ENCODE measurements around the gene RAMP3.
A peak's percentile ranks its signal among the peaks of the same experiment; 100 is the strongest.
"Not testable (repeated sequence)": the region's sequence is repeated elsewhere in the genome, so short reads cannot be mapped to it uniquely, and the experiment has no call there.

The RAMP3 gene

DNA sequence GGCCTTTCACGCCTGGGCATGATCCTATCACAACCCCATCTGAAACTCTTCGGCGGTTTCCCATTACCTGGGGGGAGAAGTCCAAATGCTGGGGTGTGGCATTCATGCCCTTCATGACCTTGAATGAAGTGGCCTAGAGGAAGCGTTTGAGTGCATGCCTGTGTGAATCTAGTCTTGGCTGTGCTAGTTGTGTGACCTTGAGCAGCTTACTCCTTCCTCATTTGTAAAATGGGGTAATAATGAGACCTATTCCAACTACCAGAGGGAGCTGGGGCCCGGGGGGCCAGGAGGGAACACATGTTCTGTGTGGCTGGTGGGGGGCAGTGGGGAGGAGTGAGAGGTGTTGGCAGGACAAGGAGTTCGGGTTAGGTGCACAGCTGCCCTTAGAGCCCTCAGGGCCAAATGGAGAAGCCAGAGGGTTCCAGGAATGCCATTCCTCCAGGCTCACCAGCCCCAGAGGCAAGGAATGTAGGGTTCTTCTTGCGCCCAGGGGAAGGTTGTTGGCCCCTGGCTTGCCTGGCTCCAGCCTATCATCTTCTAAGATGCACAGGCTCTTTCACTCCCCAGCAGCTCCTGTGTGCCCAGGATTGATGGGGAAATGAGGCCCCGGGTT, 24.8 kb upstream of the RAMP3 start:
- no peak for DNase-seq

DNA sequence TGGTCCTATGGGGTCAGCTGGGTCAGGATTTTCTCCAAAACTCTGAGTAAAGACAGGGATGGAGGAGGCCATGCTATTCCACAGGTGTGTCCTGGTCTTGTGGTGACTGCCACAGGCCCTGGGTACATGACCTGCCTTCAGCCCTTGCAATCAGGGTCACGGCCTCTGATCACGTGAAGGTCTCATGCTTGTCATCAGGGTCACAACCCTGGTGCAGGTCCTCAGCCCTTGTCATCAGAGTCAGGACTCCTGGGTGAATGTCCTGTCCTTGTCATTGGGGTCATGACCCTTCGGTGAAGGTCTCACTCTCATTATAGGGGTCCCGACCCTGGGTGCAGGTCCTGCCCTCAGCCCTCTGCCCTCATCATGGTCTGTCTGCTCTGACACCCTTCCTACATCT, 24.2 kb upstream of the RAMP3 start:
- DNase-seq = no peak

GRCh38 chr7:45133877-45134276, 23.7 kb upstream of the RAMP3 start:
- DNase-seq = no peak

- peak; percentile 62 for DNase-seq
These were observed 21.2 kb upstream of the RAMP3 start for GRCh38 chr7:45136106-45137060.

- no peak for DNase-seq
These were observed 18.9 kb upstream of the RAMP3 start for GRCh38 chr7:45138433-45139267.

- DNase-seq = no peak
These were observed 16.8 kb upstream of the RAMP3 start for GRCh38 chr7:45140827-45141226.

- DNase-seq = no peak
These were observed 14.0 kb upstream of the RAMP3 start for GRCh38 chr7:45143616-45144015.

DNA sequence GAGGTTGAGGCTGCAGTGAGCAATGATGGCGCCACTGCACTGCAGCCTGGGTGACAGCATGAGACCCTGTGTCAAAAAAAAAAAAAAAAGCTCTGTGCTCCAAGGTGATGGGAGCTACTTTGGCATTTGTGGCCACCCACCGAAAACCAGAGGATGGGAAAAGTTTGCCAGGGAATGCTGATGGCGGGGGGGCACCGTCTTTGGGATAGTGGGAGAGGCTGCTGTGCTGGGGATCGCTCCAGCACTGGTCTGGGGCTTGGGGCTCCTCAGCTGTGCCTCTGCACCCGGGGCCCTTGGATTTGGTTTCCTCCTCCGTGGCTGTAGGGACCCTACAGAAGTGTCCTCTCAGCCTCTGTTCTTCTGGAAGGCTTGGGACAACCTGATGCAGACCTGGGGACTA, 11.7 kb upstream of the RAMP3 start:
- DNase-seq = no peak

DNA sequence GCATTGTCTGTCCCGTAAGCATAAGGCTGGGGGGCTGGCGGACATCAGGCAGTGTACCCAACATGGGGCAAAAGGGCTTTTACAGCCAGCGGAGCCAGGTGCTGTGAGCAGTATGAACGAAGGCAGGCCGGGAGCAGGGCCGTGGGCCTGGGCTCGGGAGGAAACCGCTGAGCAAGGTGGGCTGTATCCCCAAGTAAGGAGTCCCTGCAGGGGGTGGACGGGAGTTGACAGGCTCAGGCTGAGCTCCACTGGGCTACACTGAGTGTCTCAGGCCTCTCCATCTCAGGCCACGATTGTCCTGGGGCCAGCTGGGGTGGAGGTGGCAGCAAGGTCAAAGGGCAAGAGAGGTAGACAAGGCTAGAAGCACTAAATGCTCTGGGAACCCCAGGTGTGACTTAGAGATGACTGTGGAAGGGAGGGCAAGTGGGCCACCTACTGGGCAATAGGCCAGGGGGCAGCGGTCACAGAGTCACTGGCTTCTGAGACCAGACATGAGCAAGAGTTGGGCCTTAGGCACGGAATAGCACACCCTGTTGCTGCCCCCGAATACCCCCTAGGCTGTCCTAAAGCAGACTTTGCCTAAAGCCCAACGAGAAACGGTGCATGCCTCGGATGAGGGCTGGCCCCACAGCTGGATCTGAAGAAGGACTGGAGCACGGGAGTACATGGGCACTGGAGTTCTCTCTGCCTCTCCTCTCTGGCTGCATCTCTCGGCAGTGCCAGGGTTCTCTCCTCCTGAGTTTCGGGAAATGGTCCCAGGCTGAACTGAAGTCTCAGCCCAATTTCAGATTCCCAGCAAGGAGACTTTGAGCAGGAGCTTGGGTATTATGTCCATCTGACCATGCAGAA, 10.8 kb upstream of the RAMP3 start:
- no peak for DNase-seq

DNA sequence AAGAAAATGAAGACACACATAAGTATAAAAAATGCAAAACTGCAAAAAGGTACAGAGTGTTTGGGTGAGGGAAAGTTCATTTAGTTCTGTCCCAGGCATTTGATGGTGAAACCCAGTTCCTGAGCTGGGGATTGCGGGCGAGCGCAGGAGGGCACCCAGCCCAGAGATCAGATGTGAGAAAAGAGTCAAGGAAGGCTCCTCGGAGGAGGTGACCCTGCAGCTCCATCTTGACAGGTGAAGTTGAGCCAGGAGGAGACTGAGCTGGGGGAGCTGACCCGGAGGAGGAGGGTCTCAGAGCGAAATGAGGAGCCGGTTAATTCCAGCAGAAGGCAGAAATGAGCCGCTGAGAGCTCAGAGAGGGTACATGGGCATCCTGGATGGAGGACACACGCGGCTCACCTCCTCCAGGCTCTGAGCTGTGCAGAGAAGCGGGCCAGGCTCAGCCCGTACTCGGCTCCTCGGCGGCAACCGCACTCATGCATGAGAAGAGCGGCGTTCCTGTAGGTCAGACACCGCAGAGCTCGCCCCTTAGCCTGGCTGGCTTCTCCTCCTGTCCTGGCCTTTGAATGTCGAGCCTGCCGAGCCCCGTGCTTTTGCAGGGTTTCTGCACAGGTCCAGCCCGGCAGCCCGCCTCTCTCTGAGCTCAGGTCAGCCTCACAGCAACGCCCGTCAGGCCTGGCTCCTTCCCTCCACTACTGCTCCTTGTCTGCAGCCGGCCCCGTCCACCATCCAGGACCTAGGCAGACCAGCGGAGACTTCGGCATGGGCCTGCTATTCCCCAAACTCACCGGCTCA, 9.5 kb upstream of the RAMP3 start:
- DNase-seq = no peak

DNA sequence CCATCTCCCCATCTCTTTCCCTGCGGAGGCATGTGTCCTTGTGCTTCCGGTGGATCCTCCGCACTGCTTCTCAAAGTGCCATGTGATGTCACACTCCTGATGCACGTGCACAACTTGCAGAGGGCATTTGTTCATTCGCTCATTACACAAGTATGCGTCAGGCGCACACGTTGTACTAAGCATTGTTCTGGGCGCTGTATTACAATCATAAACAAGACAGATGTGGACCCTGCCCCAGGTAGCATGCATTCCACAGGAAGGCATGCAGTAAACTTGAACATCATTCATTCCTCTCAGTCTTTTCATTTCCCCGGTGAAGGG, 9.0 kb upstream of the RAMP3 start:
- no peak for DNase-seq

DNA sequence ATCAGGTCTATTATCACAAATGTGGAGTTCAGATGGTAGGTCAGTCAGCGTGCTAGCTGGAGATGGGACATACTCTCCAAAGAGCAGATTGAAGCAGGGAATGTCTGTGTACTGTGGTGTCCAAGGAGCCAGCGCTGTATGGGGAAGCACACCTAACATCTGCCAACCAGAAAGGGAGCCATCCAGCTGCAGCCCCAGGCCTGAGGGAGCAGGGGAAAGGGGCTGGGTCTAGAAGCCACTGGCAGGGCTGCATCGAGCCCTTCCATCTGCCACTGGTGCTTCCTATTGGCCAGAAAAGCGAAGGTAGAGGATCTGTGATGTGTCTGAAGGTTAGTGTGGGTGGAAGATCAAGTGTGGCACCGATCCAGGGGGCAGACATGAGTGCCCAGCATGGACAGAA, 8.0 kb upstream of the RAMP3 start:
- DNase-seq = no peak

GRCh38 chr7:45150199-45150598, 7.4 kb upstream of the RAMP3 start:
- no peak for DNase-seq

- no peak for DNase-seq
These were observed 6.4 kb upstream of the RAMP3 start for GRCh38 chr7:45151131-45151684.

- DNase-seq = no peak
These were observed 5.6 kb upstream of the RAMP3 start for GRCh38 chr7:45151967-45152366.

DNA sequence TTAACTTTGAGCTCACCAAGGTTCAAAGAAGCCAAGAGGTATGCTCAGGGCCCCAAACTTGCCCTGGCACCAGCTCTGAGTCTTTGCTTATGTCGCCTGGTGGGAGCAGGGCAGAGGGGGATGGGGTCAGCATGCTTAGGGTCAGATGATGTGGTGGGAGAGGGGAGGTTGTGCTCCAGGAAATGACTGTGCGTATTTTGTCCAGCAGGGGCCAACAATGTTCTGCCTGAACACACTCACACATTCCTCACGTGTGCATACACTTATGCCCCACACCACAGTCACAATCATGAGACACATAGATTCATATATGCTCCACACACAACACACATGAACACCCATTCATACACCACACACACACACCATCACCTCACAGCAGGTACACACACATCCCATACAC, 4.4 kb upstream of the RAMP3 start:
- DNase-seq = no peak

GRCh38 chr7:45153861-45154260, 3.7 kb upstream of the RAMP3 start:
- not testable (repeated sequence) for DNase-seq

GRCh38 chr7:45155357-45155900, 2.2 kb upstream of the RAMP3 start:
- DNase-seq = no peak

GRCh38 chr7:45155941-45156340, 1.6 kb upstream of the RAMP3 start:
- no peak for DNase-seq

DNA sequence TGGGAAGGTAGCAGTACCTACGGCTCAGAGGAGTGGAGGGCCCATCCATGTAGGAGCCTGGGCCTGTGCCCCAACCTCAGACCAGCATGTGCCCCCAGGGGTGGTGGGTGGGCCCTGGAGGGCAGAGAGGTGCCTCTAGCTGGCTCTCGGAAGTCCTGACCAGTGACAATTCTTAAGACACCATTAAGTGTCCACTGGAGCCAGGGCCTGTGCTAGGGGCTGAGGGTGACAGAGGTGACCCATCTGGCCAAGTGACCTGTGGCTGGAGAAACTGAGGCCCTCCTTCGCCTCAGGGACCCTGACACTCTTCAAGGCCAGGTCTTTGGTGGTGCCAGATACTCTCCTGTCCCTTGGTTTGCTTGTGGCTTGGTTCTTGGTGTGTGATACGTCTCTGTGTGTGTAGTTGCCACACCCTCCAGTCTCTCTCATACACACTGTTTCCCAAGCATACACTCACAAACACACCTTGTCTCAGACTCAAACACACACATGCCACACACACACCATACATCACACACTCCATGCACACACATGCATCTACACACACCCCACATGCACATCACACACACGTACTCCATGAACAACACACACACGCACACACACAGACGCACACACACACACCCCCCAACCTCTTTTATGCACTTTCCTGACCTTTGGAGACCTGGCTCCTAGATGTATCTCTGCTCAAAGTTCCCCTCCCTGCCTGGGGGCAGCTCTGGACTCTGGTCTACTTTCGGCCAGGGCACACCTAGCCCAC, 897 bp upstream of the RAMP3 start:
- DNase-seq = no peak

DNA sequence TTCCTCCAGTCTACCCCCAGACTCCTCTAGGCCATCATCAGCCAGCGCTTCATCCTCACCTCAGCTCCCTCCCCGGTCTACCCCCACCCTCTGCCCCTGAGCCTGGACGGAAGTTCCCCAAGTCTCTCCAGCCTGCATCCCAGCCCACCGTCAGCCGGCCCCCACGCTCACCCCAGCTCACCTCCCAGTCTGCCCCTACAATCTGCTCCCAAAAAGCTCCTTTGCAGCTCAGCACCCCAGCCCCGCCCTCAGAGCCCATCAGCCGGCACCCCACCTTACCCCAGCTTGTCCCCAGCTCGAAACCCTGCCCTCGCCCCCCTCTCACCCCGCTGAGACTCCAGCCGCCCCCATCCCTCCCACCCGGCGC, 322 bp upstream of the RAMP3 start:
- DNase-seq = no peak
